Measurements from ENCODE around the gene CCDC170.
"Not testable (repeated sequence)": the region's sequence is repeated elsewhere in the genome, so short reads cannot be mapped to it uniquely, and the experiment has no call there.

DNA sequence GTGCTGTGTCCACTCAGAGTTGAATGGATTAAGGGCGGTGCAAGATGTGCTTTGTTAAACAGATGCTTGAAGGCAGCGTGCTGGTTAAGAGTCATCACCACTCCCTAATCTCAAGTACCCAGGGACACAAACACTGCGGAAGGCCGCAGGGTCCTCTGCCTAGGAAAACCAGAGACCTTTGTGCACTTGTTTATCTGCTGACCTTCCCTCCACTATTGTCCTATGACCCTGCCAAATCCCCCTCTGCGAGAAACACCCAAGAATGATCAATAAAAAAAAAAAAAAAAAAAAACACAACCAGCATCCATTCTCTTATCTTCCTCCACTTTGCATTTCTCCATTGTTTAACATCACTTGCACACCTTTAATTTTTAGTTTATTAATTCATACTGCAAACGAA is 42.9 kb upstream of the CCDC170 start:
- not testable (repeated sequence) for TF ChIP-seq POLR2AphosphoS5 (IDR thresholded peaks at IDR 0.05; ENCODE audit: low read depth, low read length); SP1 (IDR thresholded peaks at IDR 0.05; ENCODE audit: low read depth); TCF7L2 (IDR thresholded peaks at IDR 0.05; ENCODE audit: borderline replicate concordance, extremely low read depth, insufficient read depth, insufficient read length); POLR2A (IDR thresholded peaks at IDR 0.05; ENCODE audit: borderline replicate concordance, extremely low read depth, insufficient read depth, insufficient read length); EZH2 (IDR thresholded peaks at IDR 0.05); CBX3 (IDR thresholded peaks at IDR 0.05; ENCODE audit: low read depth); ZFX (IDR thresholded peaks at IDR 0.05); SIN3A (IDR thresholded peaks at IDR 0.05; ENCODE audit: low read depth); YY1 (IDR thresholded peaks at IDR 0.05; ENCODE audit: extremely low read depth, insufficient replicate concordance, low read depth, low read length); CEBPB (IDR thresholded peaks at IDR 0.05; ENCODE audit: low read depth); RAD21 (IDR thresholded peaks at IDR 0.05; ENCODE audit: low read depth)
- TF ChIP-seq, protein P1, sequence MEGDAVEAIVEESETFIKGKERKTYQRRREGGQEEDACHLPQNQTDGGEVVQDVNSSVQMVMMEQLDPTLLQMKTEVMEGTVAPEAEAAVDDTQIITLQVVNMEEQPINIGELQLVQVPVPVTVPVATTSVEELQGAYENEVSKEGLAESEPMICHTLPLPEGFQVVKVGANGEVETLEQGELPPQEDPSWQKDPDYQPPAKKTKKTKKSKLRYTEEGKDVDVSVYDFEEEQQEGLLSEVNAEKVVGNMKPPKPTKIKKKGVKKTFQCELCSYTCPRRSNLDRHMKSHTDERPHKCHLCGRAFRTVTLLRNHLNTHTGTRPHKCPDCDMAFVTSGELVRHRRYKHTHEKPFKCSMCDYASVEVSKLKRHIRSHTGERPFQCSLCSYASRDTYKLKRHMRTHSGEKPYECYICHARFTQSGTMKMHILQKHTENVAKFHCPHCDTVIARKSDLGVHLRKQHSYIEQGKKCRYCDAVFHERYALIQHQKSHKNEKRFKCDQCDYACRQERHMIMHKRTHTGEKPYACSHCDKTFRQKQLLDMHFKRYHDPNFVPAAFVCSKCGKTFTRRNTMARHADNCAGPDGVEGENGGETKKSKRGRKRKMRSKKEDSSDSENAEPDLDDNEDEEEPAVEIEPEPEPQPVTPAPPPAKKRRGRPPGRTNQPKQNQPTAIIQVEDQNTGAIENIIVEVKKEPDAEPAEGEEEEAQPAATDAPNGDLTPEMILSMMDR (IDR thresholded peaks at IDR 0.05 in 2 of 3, conservative IDR thresholded peaks at IDR 0.05 in 1 of 3; ENCODE audit: borderline replicate concordance in 1 of 3, insufficient read depth in 1 of 3, low read depth in 2 of 3, low read length in 2 of 3) = not testable (repeated sequence)
- TF ChIP-seq, protein P2, sequence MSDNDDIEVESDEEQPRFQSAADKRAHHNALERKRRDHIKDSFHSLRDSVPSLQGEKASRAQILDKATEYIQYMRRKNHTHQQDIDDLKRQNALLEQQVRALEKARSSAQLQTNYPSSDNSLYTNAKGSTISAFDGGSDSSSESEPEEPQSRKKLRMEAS (IDR thresholded peaks at IDR 0.05) = not testable (repeated sequence)
- TF ChIP-seq, protein P3, sequence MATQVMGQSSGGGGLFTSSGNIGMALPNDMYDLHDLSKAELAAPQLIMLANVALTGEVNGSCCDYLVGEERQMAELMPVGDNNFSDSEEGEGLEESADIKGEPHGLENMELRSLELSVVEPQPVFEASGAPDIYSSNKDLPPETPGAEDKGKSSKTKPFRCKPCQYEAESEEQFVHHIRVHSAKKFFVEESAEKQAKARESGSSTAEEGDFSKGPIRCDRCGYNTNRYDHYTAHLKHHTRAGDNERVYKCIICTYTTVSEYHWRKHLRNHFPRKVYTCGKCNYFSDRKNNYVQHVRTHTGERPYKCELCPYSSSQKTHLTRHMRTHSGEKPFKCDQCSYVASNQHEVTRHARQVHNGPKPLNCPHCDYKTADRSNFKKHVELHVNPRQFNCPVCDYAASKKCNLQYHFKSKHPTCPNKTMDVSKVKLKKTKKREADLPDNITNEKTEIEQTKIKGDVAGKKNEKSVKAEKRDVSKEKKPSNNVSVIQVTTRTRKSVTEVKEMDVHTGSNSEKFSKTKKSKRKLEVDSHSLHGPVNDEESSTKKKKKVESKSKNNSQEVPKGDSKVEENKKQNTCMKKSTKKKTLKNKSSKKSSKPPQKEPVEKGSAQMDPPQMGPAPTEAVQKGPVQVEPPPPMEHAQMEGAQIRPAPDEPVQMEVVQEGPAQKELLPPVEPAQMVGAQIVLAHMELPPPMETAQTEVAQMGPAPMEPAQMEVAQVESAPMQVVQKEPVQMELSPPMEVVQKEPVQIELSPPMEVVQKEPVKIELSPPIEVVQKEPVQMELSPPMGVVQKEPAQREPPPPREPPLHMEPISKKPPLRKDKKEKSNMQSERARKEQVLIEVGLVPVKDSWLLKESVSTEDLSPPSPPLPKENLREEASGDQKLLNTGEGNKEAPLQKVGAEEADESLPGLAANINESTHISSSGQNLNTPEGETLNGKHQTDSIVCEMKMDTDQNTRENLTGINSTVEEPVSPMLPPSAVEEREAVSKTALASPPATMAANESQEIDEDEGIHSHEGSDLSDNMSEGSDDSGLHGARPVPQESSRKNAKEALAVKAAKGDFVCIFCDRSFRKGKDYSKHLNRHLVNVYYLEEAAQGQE (IDR thresholded peaks at IDR 0.05; ENCODE audit: low read depth) = not testable (repeated sequence)
